Cardiac septum (tissue), 1 donor: ENCODE data around the gene NUCB2. TPM values are rescaled to one million over a fixed set of nuclear protein-coding genes. Genes with fewer than 3 reads are reported as not detected.
"Not testable (repeated sequence)": the region's sequence is repeated elsewhere in the genome, so short reads cannot be mapped to it uniquely, and the experiment has no call there.

Source experiments
- DNase-seq: peaks from one replicate; pipeline ENCODE4 v3.0.0-alpha.2; 2020; ENCODE audit warnings: low spot score
- intact Hi-C: fragments of 100-400 bp; cut with DNase I; formaldehyde crosslinking; loops from one replicate; pipeline ENCODE4 v1.14.0; 2022
- total RNA-seq: library from RNA; stranded (reverse); fragmentation: NEBNext Ultra II Directional; extraction: Animal tissue kit (Norgen Biotek cat#: 25700); gene quantifications from one replicate; pipeline ENCODE4 v1.2.1, GENCODE V29; 2021
- donor health status: DM: no; HTN: no; CAD: no.

NUCB2 gene
- total RNA-seq, 1 donor from 2014 or later = 91.6 TPM

GRCh38 chr11:17266781-17267180, 9.8 kb upstream of the NUCB2 start:
- DNase-seq = no peak
- intact Hi-C loops = no loop called here

GRCh38 chr11:17267576-17267975, 9.0 kb upstream of the NUCB2 start:
- intact Hi-C loops = no loop called here
- no peak for DNase-seq

- intact Hi-C loops, DNase-seq: not testable (repeated sequence)
These were observed 8.0 kb upstream of the NUCB2 start for GRCh38 chr11:17268500-17268899.

DNA sequence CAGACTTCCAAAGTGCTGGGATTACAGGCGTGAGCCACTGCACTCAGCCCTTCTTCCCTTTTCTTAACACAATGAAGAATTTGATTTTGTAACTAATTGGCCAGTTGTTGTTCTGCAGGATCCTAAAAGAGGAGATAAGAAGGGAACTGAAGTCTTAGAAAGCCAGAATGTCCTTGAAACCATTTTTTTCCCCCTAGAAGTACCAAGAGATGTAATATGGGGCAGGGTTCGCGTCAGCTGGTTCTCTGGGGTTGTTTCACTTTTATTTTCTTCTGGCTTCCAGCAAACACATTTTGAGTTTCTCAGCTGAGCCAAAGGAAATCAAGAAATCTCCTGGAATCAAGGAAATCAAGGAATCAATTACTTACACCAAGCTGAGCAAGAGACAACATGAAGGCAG, 7.6 kb upstream of the NUCB2 start:
- no peak for DNase-seq
- intact Hi-C loops = no loop called here

DNA sequence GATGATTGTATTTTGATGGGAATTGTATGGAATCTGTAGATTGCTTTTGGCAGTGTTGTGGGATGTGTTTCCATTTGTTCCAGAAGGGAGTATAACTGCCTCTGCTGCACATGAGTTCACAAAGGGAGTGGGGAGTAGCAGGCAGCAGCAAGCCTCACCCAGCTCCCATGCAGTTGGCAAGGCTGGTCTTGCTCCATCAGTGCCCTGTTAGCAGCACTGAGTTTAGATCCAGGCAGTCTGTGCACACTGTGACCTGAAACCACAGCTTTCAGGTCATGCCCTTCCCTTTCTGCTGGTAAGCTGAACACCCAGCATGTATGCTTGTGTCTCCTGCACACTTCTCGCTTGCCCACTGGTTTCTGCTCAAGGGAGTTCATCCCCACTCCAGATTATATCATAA, 3.7 kb upstream of the NUCB2 start:
- no peak for DNase-seq
- intact Hi-C loops = no loop called here

DNA sequence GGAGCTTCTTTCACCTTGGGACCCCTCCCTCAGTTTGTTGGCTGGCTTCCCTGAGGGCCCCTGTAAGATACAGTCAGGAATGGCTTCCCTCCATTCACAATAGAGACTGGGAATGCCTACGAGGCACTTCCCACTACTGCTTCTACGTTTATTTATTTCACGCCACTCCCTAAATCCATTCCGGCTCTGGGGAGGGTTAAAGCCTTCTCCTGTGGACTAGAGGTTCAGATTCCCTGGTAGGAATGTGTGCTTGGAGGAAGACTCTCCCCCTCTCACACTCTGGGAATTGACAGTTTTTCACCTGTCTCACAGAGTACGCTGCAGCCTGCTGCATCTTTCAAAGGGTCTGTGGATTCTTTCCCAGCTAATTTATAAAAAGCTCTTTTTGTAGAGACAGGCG, 3.3 kb upstream of the NUCB2 start:
- no peak for DNase-seq
- intact Hi-C loops = no loop called here

DNA sequence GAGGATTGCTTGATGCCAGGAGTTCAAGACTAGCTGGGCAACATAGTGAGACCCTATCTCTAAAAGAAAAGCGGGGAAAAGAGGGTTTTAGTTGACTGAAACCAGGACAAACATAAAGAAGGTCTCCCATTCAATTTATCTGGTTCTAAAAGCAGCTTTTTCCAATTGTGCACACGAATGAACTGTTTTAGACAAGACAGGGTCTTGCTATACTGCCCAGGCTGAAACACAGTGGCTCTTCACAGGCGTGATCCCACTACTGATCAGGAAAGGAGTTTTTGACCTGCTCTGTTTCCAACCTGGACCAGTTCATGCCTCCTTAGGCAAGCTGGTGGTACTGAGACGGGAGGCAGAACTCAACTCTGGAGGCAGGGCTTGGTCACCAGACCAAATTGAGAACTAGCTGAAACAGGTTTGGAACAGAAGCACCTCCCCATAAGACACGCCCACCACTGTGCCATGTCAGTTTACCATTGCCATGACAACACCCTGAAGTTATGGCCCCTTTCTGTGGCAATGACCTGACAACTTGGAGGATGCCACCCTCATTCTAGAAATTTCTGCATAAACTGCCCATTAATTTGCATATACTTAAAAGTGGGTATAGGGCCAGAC, 2.8 kb upstream of the NUCB2 start:
- intact Hi-C loops = no loop called here
- no peak for DNase-seq

- no peak for DNase-seq
- intact Hi-C loops = loop anchor here (5.0 kb wide), 2 partner anchors 77 to 198 kb away; partner anchors contain the start of genes NCR3LG1 and RPS13
These were observed 921 bp upstream of the NUCB2 start for GRCh38 chr11:17275400-17276235.

GRCh38 chr11:17277024-17277584, 565 bp downstream of the NUCB2 start:
- DNase-seq = no peak
- intact Hi-C loops = loop anchor here (5.0 kb wide), 2 partner anchors 75 to 200 kb away; partner anchors contain the start of genes NCR3LG1 and RPS13

DNA sequence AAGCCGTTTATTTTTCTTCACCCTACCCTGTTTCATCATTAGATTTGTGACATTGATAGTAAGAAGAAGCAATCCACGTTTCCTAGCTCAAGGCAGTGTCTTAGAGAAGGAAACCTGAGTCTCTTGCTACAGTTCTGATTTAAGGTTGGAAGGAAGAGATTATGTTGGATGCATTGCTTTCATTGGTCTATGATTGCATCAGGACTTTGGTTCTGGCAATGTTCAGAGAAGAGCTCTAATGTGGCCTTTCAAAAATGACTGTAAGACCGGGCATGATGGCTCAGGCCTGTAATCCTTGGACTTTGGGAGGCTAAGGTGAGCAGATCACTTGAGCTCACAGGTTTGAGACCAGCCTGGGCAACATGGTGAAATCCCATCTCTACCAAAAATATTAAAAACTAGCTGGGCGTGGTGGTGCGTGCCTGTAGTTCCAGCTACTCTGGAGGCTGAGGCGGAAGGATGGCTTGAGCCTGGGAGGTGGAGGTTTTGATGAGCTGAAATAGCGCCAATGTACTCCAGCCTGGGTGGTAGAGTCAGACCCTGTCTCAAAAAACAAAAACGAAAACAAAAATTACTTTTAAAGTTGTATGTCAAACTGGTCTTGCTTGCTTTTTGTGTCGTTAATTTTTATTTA, 4.1 kb downstream of the NUCB2 start:
- intact Hi-C loops = no loop called here
- DNase-seq = no peak

DNA sequence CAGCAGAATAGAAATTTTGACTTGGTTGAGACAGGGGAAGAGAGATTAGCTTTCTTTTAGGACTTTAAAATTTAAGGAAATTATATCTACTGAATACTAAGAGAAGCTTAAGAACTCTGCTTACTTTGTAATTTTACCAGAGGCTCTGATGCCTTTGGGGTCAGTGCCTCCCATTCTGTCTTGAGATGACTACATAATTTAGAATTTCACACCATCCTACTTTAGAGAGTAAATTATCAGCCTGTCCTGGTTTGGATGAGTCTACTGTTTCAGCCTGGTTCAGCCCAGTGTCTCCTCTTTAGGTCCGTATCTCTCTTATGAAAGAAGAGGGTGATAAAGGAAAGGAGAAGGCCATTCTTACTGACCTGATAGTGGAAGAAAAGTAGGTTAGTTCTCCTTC, 9.8 kb downstream of the NUCB2 start:
- intact Hi-C loops = no loop called here

GRCh38 chr11:17287058-17287457, 10.5 kb downstream of the NUCB2 start:
- intact Hi-C loops = no loop called here
- DNase-seq = no peak

More for the DNA sequence above, 9.8 kb downstream of the NUCB2 start:
- DNase-seq = no peak

DNA sequence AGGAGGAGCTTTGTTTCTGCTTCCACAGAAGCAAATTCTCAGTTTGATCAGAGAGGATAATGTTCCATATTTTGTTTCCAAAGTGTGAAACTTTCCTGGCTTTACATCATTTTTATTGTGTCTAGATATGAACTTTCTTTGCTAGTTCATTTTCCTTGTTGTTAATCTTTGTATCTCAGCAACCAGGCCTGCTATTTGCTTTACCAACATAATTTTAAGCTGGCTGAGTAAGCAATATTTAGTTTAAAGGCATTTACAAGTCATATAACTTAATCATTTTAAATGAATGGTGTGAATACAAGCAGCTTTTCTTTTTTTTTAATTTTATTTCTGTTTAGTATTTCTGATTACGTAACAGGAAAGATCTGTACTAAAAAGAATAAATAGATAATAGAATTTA, 15.2 kb downstream of the NUCB2 start:
- intact Hi-C loops = no loop called here
- no peak for DNase-seq

DNA sequence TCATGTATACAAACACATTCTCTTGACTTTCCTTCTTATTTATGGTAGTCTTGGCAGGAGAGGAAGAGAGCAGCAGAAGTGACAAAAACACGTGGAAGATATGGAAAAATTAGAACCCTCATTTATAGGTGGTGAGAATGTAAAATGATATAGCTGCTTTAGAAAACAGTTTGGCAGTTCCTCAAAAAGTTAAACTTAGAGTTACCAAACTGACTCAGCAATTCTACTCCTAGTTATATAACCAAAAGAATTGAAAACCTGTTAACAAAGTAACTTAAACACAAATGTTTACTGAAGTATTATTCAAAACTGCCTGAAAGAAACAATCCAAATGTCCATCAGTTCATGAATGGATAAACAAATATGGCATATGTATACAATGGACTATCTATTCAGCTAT, 16.8 kb downstream of the NUCB2 start:
- intact Hi-C loops = no loop called here
- DNase-seq = no peak

DNA sequence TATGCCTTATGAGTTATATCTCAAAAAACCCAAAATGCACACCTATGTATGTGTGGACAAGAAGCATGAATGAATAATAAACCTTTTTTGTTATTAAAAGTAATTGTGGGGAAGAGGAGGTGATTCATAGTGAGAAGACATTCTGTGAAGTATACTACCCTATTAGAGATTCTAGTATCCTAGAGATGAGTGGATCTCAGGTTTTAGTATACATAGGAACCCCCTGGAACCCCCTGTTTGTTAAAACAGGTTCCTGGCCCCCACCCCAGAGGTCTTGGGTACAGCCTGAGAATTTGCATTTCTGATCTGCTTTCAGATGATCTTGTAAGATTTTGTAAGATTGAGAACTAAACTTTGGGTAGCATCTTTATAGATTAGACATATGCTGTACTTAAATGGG, 17.5 kb downstream of the NUCB2 start:
- intact Hi-C loops = no loop called here
- no peak for DNase-seq

DNA sequence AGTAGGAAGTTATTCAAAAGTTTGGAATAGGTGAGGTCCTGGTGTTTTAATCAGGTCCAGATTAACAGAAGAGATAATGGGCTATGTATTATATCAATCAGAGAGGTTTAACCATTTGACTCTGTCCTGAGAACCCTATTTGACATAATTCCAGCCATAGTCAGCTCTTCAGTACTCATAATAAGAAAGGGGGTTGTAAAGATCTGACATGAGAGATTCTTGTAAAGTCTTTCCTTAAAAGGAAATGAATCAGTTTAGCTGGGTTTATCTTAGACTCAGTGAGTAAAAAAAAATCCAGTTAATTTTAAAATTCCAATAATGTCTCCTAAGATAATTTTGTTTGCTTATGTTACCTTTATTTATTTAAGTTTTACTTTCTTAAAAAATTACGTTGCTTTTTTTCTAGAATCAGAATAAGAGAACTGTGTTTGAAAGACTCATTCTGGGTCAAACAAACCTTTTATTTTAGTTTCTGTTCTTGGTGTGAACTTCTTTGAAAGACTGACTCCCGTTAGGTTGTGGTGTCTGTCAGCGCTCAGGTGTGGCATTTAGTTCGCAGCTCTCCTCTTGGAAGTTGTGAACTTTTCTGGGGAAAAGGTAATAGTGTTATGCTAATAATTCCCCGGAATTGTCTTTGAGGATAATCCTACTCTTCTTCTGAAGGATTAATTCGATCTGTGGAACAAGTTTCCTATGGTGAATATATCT, 20.5 kb downstream of the NUCB2 start:
- intact Hi-C loops = no loop called here
- no peak for DNase-seq

GRCh38 chr11:17298302-17298701, 21.8 kb downstream of the NUCB2 start:
- no peak for DNase-seq

DNA sequence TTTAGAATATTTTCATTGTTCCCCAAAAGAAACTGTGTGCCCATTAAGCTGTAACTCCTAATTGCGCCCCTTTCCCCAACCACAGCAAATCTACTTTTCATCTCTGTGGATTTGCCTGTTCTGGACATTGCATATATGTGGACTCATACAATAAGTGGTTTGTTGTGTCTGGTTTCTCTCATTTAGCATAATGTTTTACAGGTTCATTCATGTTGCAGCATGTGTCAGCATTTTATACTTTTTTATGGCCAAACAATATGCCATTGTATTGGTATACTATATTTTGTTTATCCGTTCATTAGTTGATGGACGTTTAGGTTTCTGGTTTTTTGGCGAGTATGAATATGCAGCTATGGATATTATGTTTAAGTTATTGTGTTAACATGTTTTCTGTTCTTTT, 23.8 kb downstream of the NUCB2 start:
- intact Hi-C loops = no loop called here
- no peak for DNase-seq

More at GRCh38 chr11:17298302-17298701, 21.8 kb downstream of the NUCB2 start:
- intact Hi-C loops = no loop called here

DNA sequence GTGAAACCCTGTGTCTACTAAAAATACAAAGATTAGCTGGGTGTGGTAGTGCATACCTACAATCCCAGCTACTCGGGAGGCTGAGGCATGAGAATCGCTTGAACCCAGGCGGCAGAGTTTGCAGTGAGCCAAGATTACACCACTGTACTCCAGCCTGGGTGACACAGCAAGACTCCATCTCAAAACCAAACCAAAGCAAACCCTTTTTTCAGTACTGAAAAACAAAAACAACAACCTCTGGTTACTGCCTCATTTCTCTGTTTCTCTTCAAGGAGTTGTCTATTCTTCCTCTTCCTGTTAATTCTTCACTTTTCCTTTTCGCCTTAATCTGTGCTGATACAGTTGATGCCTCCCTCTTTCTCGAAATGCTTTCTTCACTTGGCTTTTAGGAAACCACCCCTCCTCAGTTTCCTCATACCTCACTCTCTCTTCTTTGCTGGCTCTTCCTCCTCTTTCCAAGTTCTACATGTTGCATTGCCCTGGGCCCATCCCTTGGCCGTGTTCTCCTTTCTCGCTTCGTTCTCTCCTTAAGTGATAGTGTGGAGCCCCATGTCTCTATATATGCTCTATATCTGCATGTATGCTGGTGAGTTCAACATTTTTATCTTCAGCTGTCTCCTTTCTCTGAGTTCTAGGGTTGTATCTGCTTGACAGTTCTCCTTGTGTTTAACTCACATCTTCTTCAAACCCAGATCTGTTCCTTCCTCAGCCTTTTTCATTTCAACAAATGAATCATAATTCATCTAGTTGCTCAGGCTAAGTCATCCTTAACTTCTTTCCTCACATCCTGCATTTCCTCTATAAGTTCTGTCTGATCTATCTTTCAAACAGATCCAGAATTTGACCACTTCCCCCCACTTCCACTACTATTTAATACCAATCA, 37.1 kb downstream of the NUCB2 start:
- DNase-seq = no peak
- intact Hi-C loops = no loop called here
